Pancreas (tissue), 10 donors: ENCODE results near the gene TMUB1. TPM values are rescaled to one million over a fixed set of nuclear protein-coding genes. Genes with fewer than 3 reads are reported as not detected.

Experiments
- ATAC-seq, 4 donors: fragments of 200-7000 bp; cut with Tn5 transposase; one replicate each; pipeline versions ENCODE4 v1.8.0 to v1.9.1; 2020; ENCODE audit warnings: mild to moderate bottlenecking in 4 of 4, moderate library complexity in 4 of 4
- DNase-seq, 6 donors: peaks; one replicate each; pipeline ENCODE4 v3.0.0-alpha.2; 2020
- FAIRE-seq: peaks from 2 replicates; lab custom pipeline; 2012; peaks lifted over from hg19 to GRCh38; lab: Jason Lieb, UNC
- H3K27ac ChIP-seq, 4 donors: fragments of 200-600 bp; sonication (generic); 1 replicate in 3 of 4; 2 replicates in 1 of 4; pipeline versions ENCODE4 v1.5.0 to v1.8.0; 2020
- H3K27me3 ChIP-seq, 4 donors: fragments of 200-600 bp; one replicate each; pipeline ENCODE4 v1.8.0; 2021
- H3K36me3 ChIP-seq, 3 donors: fragments of 200-600 bp; sonication (generic) in 1 of 3; one replicate each; pipeline versions ENCODE4 v1.5.0 to v1.8.0; 2020 to 2021
- H3K4me1 ChIP-seq, 3 donors: fragments of 200-600 bp; one replicate each; pipeline ENCODE4 v1.8.0; 2021
- H3K4me3 ChIP-seq, 4 donors: fragments of 200-600 bp; sonication (generic) in 2 of 4; one replicate each; pipeline versions ENCODE4 v1.5.0 to v1.8.0; 2020 to 2021
- H3K9me3 ChIP-seq, 4 donors: fragments of 200-600 bp; one replicate each; pipeline ENCODE4 v1.8.0; 2021
- WGBS, 2 donors: extraction: QIAGEN DNeasy Blood & Tissue Kit; methylation state at CpG; one replicate each; pipeline ENCODE4 v1.1.7; 2013; 5-methylcytosine and 5-hydroxymethylcytosine counted together
- intact Hi-C, 3 donors: fragments of 100-400 bp; cut with DNase I; formaldehyde crosslinking; loops; one replicate each; pipeline versions ENCODE4 v1.11.1 to v1.14.2; 2022
- polyA plus RNA-seq, 2 donors: library from polyadenylated mRNA; stranded (reverse); fragments of 200-250 nt; gene quantifications; one replicate each; pipeline ENCODE4 v1.2.3, GENCODE V29; 2013
- total RNA-seq, 6 donors: library from RNA; stranded (reverse); fragmentation: NEBNext Ultra II Directional in 4 of 6; extraction: Animal tissue kit (Norgen Biotek cat#: 25700) in 4 of 6; gene quantifications; one replicate each; pipeline versions ENCODE4 v1.2.1 to v1.2.4, GENCODE V29; 2021 to 2023
- TF ChIP-seq, protein P1 (sequence below), 4 donors: fragments of 200-600 bp; sonication (generic) in 3 of 4; IDR thresholded peaks; one replicate each; pipeline versions ENCODE4 v1.5.0 to v1.8.0; 2021; ENCODE audit warnings: antibody characterized with exemption in 4 of 4
- donor health status: healthy with polysubstance abuse.
- donor health status: DM: no; HTN: no; CAD: no; lungs with moderate emphysema.
- donor health status: DM: no; HTN: no; CAD: no.
- donor health status: control.
- donor health status: control.
- donor health status: Bipolar disorder and iron deficiency.
- donor health status: DM: yes; HTN: yes; CAD: no.
- donor health status: DM: no; HTN: no; CAD: no.
- donor health status: DM: no; HTN: no; CAD: no.
- donor health status: DM: yes; HTN: yes; CAD: no.

The TMUB1 gene
- total and polyA plus RNA-seq, 8 donors, result 34.5 to 103 (median 44.1) TPM

GRCh38 chr7:151116603-151117440 is 33.5 kb upstream of the TMUB1 start:
- H3K36me3 ChIP-seq, result peaks cover 0 to 34% (median 19%) of the 10 kb centered on the region in 3 donors
- ATAC-seq, result no peak
- FAIRE-seq, result no peak
- no peaks in the 10 kb centered on the region for H3K9me3 ChIP-seq
- intact Hi-C loops, result no loop called here
- no peak overlapping the region for H3K27ac ChIP-seq
- peaks cover 4 to 13% (median 6%) of the 10 kb centered on the region in 3 donors for H3K4me1 ChIP-seq
- H3K27me3 ChIP-seq, result no peaks in the 10 kb centered on the region
- TF ChIP-seq, protein P1, sequence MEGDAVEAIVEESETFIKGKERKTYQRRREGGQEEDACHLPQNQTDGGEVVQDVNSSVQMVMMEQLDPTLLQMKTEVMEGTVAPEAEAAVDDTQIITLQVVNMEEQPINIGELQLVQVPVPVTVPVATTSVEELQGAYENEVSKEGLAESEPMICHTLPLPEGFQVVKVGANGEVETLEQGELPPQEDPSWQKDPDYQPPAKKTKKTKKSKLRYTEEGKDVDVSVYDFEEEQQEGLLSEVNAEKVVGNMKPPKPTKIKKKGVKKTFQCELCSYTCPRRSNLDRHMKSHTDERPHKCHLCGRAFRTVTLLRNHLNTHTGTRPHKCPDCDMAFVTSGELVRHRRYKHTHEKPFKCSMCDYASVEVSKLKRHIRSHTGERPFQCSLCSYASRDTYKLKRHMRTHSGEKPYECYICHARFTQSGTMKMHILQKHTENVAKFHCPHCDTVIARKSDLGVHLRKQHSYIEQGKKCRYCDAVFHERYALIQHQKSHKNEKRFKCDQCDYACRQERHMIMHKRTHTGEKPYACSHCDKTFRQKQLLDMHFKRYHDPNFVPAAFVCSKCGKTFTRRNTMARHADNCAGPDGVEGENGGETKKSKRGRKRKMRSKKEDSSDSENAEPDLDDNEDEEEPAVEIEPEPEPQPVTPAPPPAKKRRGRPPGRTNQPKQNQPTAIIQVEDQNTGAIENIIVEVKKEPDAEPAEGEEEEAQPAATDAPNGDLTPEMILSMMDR (IDR thresholded peaks at IDR 0.05), result no peak
- 92 to 94% methylated on average over 27 of the region's 27 CpGs for WGBS, 2 donors
- H3K4me3 ChIP-seq, result no peak overlapping the region
- DNase-seq, result peak in 1 of 6 donors; percentile 77

- peak; percentile 35 to 67 (median 47) for ATAC-seq
- peaks cover 4 to 20% (median 13%) of the 10 kb centered on the region in 3 donors for H3K4me1 ChIP-seq
- no peak for FAIRE-seq
These were observed 32.6 kb upstream of the TMUB1 start for GRCh38 chr7:151115836-151116418.

DNA sequence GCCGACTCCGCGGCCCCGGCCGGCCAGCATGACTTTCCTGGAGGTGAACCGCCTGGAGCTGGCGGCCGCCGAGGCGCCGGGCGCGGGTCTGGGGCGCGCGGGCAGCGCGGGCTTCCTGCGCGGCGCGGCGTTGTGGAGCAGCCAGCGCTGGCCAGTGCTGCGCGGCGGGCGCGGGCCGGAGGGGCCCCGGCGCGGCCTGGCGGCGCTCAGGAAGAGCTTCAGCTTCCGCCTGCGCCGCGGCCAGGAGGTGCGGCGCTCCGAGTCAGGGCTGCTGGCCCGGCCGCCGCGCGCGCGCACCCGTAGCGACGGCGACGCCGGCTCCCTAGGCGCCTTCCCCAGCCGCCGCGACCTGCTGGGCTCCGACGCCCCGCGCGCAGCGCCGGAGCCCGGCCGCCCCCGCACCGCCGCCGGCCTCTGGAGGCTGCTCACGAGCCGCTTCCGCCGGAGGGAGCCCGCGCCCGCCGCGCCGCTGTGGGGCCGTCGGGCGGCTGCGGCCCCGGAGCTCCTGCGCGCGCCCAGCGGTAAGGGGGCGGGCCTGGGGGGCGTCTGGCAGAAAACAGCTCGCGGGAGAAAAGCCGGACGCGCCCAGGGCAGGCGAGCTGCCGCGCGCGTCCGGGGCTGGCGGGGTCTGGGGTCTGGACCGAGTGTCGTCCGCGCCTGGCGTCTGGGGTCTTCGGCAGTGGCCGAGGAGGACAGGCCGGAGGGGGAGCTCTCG is 32.0 kb upstream of the TMUB1 start:
- no peak for FAIRE-seq

More at GRCh38 chr7:151115836-151116418, 32.6 kb upstream of the TMUB1 start:
- Histone ChIP-seq H3K9me3 (no peaks in the 10 kb centered on the region), H3K36me3 (peaks cover 0 to 27% (median 19%) of the 10 kb centered on the region in 3 donors), H3K27me3 (no peaks in the 10 kb centered on the region), H3K4me3 (peak overlapping the region in 3 of 4 donors; percentile 14 to 38 (median 23)), H3K27ac (no peak overlapping the region)
- intact Hi-C loops, result no loop called here
- WGBS, 2 donors, result 58 to 71% methylated on average over 14 of the region's 14 CpGs
- TF ChIP-seq, protein P1 (IDR thresholded peaks at IDR 0.05), result no peak
- peak in 5 of 6 donors; percentile 42 to 85 (median 64) for DNase-seq

More for the DNA sequence above, 32.0 kb upstream of the TMUB1 start:
- Histone ChIP-seq H3K27me3 (no peaks in the 10 kb centered on the region), H3K27ac (no peak overlapping the region), H3K4me3 (peak overlapping the region in 3 of 4 donors; percentile 14 to 38 (median 23)), H3K4me1 (peaks cover 4 to 20% (median 13%) of the 10 kb centered on the region in 3 donors), H3K36me3 (peaks cover 0 to 21% (median 12%) of the 10 kb centered on the region in 3 donors), H3K9me3 (no peaks in the 10 kb centered on the region)
- TF ChIP-seq, protein P1 (IDR thresholded peaks at IDR 0.05), result no peak
- 19 to 27% methylated on average over 69 to 114 of the region's 114 CpGs for WGBS, 2 donors
- intact Hi-C loops, result no loop called here
- ATAC-seq (peak in 2 of 4 donors; percentile 4 to 24), DNase-seq (peak in 1 of 6 donors; percentile 76)
